HepG2 (cell line): ENCODE results near the gene AMD1. TPM values are rescaled to one million over a fixed set of nuclear protein-coding genes. Genes with fewer than 3 reads are reported as not detected.
A peak's percentile ranks its signal among the peaks of the same experiment; 100 is the strongest.

Source experiments
- BCL6 ChIP-seq: IDR thresholded peaks from 2 replicates; pipeline ENCODE4 v1.6.1; 2016; ENCODE audit warnings: missing genetic modification reagents, missing compliant biosample characterization
- FOXC1 ChIP-seq: sonication (generic); formaldehyde crosslinking; IDR thresholded peaks from 2 replicates; pipeline ENCODE4 v1.8.0; 2022; ENCODE audit warnings: mild to moderate bottlenecking, missing genetic modification reagents, borderline replicate concordance
- KDM5A ChIP-seq: fragments of 200-600 bp; sonication (generic); IDR thresholded peaks from 2 replicates; pipeline ENCODE4 v1.7.0; 2018; ENCODE audit warnings: antibody characterized with exemption, mild to moderate bottlenecking, low read length, borderline replicate concordance
- KDM5B ChIP-seq: sonication (generic); formaldehyde crosslinking; IDR thresholded peaks from 2 replicates; pipeline ENCODE4 v1.4.0; 2020; ENCODE audit warnings: missing genetic modification reagents, mild to moderate bottlenecking, borderline replicate concordance
- NBN ChIP-seq: fragments of 450-650 bp; conservative IDR thresholded peaks from 2 replicates; pipeline ENCODE4 v1.6.1; 2017
- NFE2L1 ChIP-seq: sonication (generic); formaldehyde crosslinking; IDR thresholded peaks from 2 replicates; pipeline ENCODE4 v1.4.0; 2020; ENCODE audit warnings: missing genetic modification reagents, mild to moderate bottlenecking, borderline replicate concordance
- POGK ChIP-seq: sonication (generic); formaldehyde crosslinking; conservative IDR thresholded peaks from 2 replicates; pipeline ENCODE4 v1.8.0; 2022; ENCODE audit warnings: mild to moderate bottlenecking, moderate library complexity, missing genetic modification reagents
- RARA ChIP-seq: IDR thresholded peaks from 2 replicates; pipeline ENCODE4 v1.6.1; 2016; ENCODE audit warnings: missing genetic modification reagents, missing compliant biosample characterization
- STAT6 ChIP-seq: sonication (generic); formaldehyde crosslinking; IDR thresholded peaks from 2 replicates; pipeline ENCODE4 v1.4.0; 2020; ENCODE audit warnings: missing genetic modification reagents, mild to moderate bottlenecking, borderline replicate concordance
- ZKSCAN1 ChIP-seq: fragments of 150-350 bp; IDR thresholded peaks from 2 replicates; pipeline ENCODE4 v1.6.1; 2014; ENCODE audit warnings: low read length
- ZKSCAN8 ChIP-seq: IDR thresholded peaks from 2 replicates; pipeline ENCODE4 v1.6.1; 2016; ENCODE audit warnings: borderline replicate concordance, missing genetic modification reagents, missing compliant biosample characterization
- ZXDC ChIP-seq: sonication (generic); formaldehyde crosslinking; IDR thresholded peaks from 2 replicates; pipeline ENCODE4 v1.5.0; 2020; ENCODE audit warnings: mild to moderate bottlenecking, missing genetic modification reagents
- polyA plus RNA-seq, 8 experiments: library from polyadenylated mRNA; depleted of rRNA in 3 of 8; stranded (reverse) in 7 of 8; unstranded in 1 of 8; fragments of >200 nt; fragmentation: Illumina TruSeq in 4 of 8; extraction: Trizol in 4 of 8; gene quantifications; 2 replicates each; pipeline versions ENCODE4 v1.2.1 to v1.2.3, GENCODE V29; 2011 to 2016; ENCODE audit warnings: low read depth in 4 of 8, missing spikeins in 1 of 8, mixed read lengths in 1 of 8; ENCODE audit not compliant: insufficient read depth in 1 of 8
- total RNA-seq, 5 experiments: library from RNA; depleted of rRNA; stranded (reverse); fragments of >200 nt; fragmentation: Illumina TruSeq; extraction: Trizol; gene quantifications; 2 replicates each; pipeline ENCODE4 v1.2.3, GENCODE V29; 2016; ENCODE audit warnings: low read depth in 1 of 5
- TF ChIP-seq, protein P1 (sequence below): sonication (generic); formaldehyde crosslinking; conservative IDR thresholded peaks from 2 replicates; pipeline ENCODE4 v1.4.0; 2020; ENCODE audit warnings: missing genetic modification reagents

The AMD1 gene
- total and polyA plus RNA-seq, 2 of the 13 experiments (the other 11 are each of a cell fraction or from before 2014, with no cell fraction given) = 108 to 123 TPM

GRCh38 chr6:110873981-110874879, at the start of gene AMD1 (continued):
- TF ChIP-seq KDM5B (0 out of 2 replicates have a peak, but pooled peaks have one; percentile 12), FOXC1 (peak; percentile 47), BCL6 (CRISPR knock-in tag) (peak; percentile 48), ZKSCAN8 (CRISPR knock-in tag) (0 out of 2 replicates have a peak, but pooled peaks have one; percentile 37), NFE2L1 (no peak), ZKSCAN1 (no peak), NBN (no peak), RARA (CRISPR knock-in tag) (peak; percentile 47), ZXDC (CRISPR knock-in tag) (0 out of 2 replicates have a peak, but pooled peaks have one; percentile 54), POGK (CRISPR knock-in tag) (no peak; the same call in 1 of the 2 replicates), KDM5A (peak; percentile 26; the same call in 1 of the 2 replicates), STAT6 (CRISPR knock-in tag) (peak; percentile 12; the same call in 1 of the 2 replicates)
- TF ChIP-seq, protein P1, sequence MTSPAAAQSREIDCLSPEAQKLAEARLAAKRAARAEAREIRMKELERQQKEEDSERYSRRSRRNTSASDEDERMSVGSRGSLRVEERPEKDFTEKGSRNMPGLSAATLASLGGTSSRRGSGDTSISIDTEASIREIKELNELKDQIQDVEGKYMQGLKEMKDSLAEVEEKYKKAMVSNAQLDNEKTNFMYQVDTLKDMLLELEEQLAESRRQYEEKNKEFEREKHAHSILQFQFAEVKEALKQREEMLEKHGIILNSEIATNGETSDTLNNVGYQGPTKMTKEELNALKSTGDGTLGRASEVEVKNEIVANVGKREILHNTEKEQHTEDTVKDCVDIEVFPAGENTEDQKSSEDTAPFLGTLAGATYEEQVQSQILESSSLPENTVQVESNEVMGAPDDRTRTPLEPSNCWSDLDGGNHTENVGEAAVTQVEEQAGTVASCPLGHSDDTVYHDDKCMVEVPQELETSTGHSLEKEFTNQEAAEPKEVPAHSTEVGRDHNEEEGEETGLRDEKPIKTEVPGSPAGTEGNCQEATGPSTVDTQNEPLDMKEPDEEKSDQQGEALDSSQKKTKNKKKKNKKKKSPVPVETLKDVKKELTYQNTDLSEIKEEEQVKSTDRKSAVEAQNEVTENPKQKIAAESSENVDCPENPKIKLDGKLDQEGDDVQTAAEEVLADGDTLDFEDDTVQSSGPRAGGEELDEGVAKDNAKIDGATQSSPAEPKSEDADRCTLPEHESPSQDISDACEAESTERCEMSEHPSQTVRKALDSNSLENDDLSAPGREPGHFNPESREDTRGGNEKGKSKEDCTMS (CRISPR knock-in tag) = no peak
